ENCODE results near the gene RBP3.

The RBP3 gene

GRCh38 chr10:47348138-47348651, at the start of gene RBP3:
Gene RBP3 (plus strand): TSS chr10:47348363. CDS start chr10:47348485, 122 bp downstream.
- DNase-seq: no peak

- no peak for DNase-seq
These were observed 49.4 kb upstream of the RBP3 start for GRCh38 chr10:47298715-47299114.

- DNase-seq: no peak
These were observed 48.3 kb upstream of the RBP3 start, which contains the start of gene GDF10 for GRCh38 chr10:47299611-47300428. Gene GDF10 (plus strand): TSS chr10:47300197. CDS start chr10:47300652, 455 bp downstream.

- DNase-seq: no peak
These were observed 47.7 kb upstream of the RBP3 start for GRCh38 chr10:47300429-47300931.

GRCh38 chr10:47301833-47302232, 46.3 kb upstream of the RBP3 start:
- DNase-seq: no peak

- no peak for DNase-seq
These were observed 45.1 kb upstream of the RBP3 start for GRCh38 chr10:47303105-47303504.

- no peak for DNase-seq
These were observed 44.3 kb upstream of the RBP3 start for GRCh38 chr10:47303866-47304265.

- DNase-seq: no peak
These were observed 42.6 kb upstream of the RBP3 start for GRCh38 chr10:47305566-47305965.

- DNase-seq: no peak
These were observed 41.6 kb upstream of the RBP3 start for GRCh38 chr10:47306387-47307210.

GRCh38 chr10:47307381-47307780, 40.8 kb upstream of the RBP3 start:
- no peak for DNase-seq

- DNase-seq: no peak
These were observed 39.4 kb upstream of the RBP3 start for GRCh38 chr10:47308775-47309174.

- DNase-seq: no peak
These were observed 38.6 kb upstream of the RBP3 start for GRCh38 chr10:47309408-47310089.

- no peak for DNase-seq
These were observed 38.1 kb upstream of the RBP3 start for GRCh38 chr10:47310090-47310505.

GRCh38 chr10:47311193-47311931, 36.8 kb upstream of the RBP3 start:
- DNase-seq: no peak

- peak; percentile 9 for DNase-seq
These were observed 36.1 kb upstream of the RBP3 start for GRCh38 chr10:47311932-47312662.

GRCh38 chr10:47312663-47312995, 35.5 kb upstream of the RBP3 start:
- DNase-seq: no peak

GRCh38 chr10:47314416-47314970, 33.7 kb upstream of the RBP3 start:
- DNase-seq: no peak

- no peak for DNase-seq
These were observed 32.7 kb upstream of the RBP3 start for GRCh38 chr10:47315421-47315820.

GRCh38 chr10:47316131-47316530, 32.0 kb upstream of the RBP3 start:
- DNase-seq: no peak

GRCh38 chr10:47317251-47317650, 30.9 kb upstream of the RBP3 start:
- DNase-seq: no peak

- no peak for DNase-seq
These were observed 29.5 kb upstream of the RBP3 start for GRCh38 chr10:47318706-47319105.

Measured in NCI-H748 treated with DMSO at 0.1 percent for 48 hours (cell line).